A549 (cell line): Measurements from ENCODE around the gene SIGLEC7. TPM values are rescaled to one million over a fixed set of nuclear protein-coding genes. Genes with fewer than 3 reads are reported as not detected.

Experiments used
- ATAC-seq, 2 experiments: fragments of 200-7000 bp in 1 of 2; fragments of >200 bp in 1 of 2; cut with Nextera tagmentation in 1 of 2; cut with Tn5 transposase in 1 of 2; 3 replicates each; pipeline versions ENCODE4 v1.8.0 to v1.9.1; 2018 to 2020; ENCODE audit warnings: mild to moderate bottlenecking in 1 of 2, moderate library complexity in 1 of 2
- CTCF ChIA-PET: fragments of 300-600 bp; sonication (Branson Sonifier 250); formaldehyde crosslinking; extraction: SDS; loops from one replicate; lab custom pipeline; 2021; ENCODE audit warnings: antibody characterized with exemption, inconsistent platforms; lab: Yijun Ruan, JAX
- POLR2A ChIA-PET: fragments of 350-600 bp; formaldehyde crosslinking; extraction: SDS; loops from one replicate; lab custom pipeline; 2021; ENCODE audit warnings: antibody characterized with exemption, inconsistent platforms; lab: Yijun Ruan, JAX
- DNase-seq, 2 experiments: peaks; one replicate each; pipeline versions ENCODE4 v3.0.0 to v3.0.0-alpha.2; 2011 to 2016; ENCODE audit warnings: low read depth in 1 of 2, low spot score in 1 of 2
- FAIRE-seq: peaks from 2 replicates; lab custom pipeline; 2011; peaks lifted over from hg19 to GRCh38; lab: Jason Lieb, UNC
- H3K27ac ChIP-seq, 2 experiments: fragments of >200 bp; sonication (Bioruptor Twin); formaldehyde crosslinking; 3 replicates each; pipeline ENCODE4 v1.5.1; 2016 to 2017
- H3K4me1 ChIP-seq: fragments of >200 bp; sonication (Bioruptor Twin); formaldehyde crosslinking; 3 replicates; pipeline ENCODE4 v1.6.1; 2016
- H3K4me2 ChIP-seq: fragments of >200 bp; sonication (Bioruptor Twin); formaldehyde crosslinking; 3 replicates; pipeline ENCODE4 v1.6.1; 2016
- H3K4me3 ChIP-seq: fragments of >200 bp; sonication (Bioruptor Twin); formaldehyde crosslinking; 3 replicates; pipeline ENCODE4 v1.5.1; 2016
- H3K9me3 ChIP-seq: fragments of >200 bp; sonication (Bioruptor Twin); formaldehyde crosslinking; 3 replicates; pipeline ENCODE4 v1.6.1; 2016
- BCL3 ChIP-seq: fragments of >200 bp; sonication (Bioruptor Twin); formaldehyde crosslinking; IDR thresholded peaks from 3 replicates; pipeline ENCODE4 v1.6.1; 2016
- CBX2 ChIP-seq: fragments of 200-600 bp; sonication (generic); IDR thresholded peaks from 2 replicates; pipeline ENCODE4 v1.6.1; 2016; ENCODE audit warnings: low read depth, mild to moderate bottlenecking, borderline replicate concordance
- CEBPB ChIP-seq, 2 experiments: fragments of >200 bp in 1 of 2; sonication (Bioruptor Twin) in 1 of 2; formaldehyde crosslinking in 1 of 2; IDR thresholded peaks; 2 replicates each; pipeline ENCODE4 v1.6.1; 2012 to 2016
- E2F6 ChIP-seq: IDR thresholded peaks from 2 replicates; pipeline ENCODE4 v1.6.1; 2012; ENCODE audit warnings: low read depth, borderline replicate concordance
- EHMT2 ChIP-seq: fragments of 200-600 bp; sonication (generic); IDR thresholded peaks from 2 replicates; pipeline ENCODE4 v1.6.1; 2016; ENCODE audit warnings: antibody characterized with exemption, low read depth, mild to moderate bottlenecking, moderate library complexity
- ELK1 ChIP-seq: fragments of 150-350 bp; IDR thresholded peaks from 2 replicates; pipeline ENCODE4 v1.6.1; 2014; ENCODE audit warnings: low read depth, mild to moderate bottlenecking, low read length
- FOSB ChIP-seq: fragments of 250-450 bp; sonication (Bioruptor Pico); IDR thresholded peaks from 2 replicates; pipeline ENCODE4 v1.5.0; 2020; ENCODE audit warnings: mild to moderate bottlenecking, moderate library complexity
- FOSL2 ChIP-seq, 2 experiments: fragments of 450-650 bp in 1 of 2; fragments of >200 bp in 1 of 2; sonication (Bioruptor Twin) in 1 of 2; formaldehyde crosslinking; IDR thresholded peaks; 2 replicates each; pipeline versions ENCODE4 v1.5.0 to v1.6.1; 2016 to 2020; ENCODE audit warnings: mild to moderate bottlenecking in 1 of 2, moderate library complexity in 1 of 2
- FOXS1 ChIP-seq: fragments of 250-450 bp; sonication (Bioruptor Pico); IDR thresholded peaks from 2 replicates; pipeline ENCODE4 v1.5.0; 2020; ENCODE audit warnings: mild to moderate bottlenecking, moderate library complexity
- HES2 ChIP-seq: fragments of >200 bp; sonication (Bioruptor Twin); formaldehyde crosslinking; IDR thresholded peaks from 2 replicates; pipeline ENCODE4 v1.6.1; 2016
- HEYL ChIP-seq: fragments of 250-450 bp; sonication (Bioruptor Pico); IDR thresholded peaks from 2 replicates; pipeline ENCODE4 v1.8.0; 2021; ENCODE audit warnings: mild to moderate bottlenecking, moderate library complexity
- HOXB13 ChIP-seq: fragments of 250-450 bp; sonication (Bioruptor Pico); IDR thresholded peaks from 2 replicates; pipeline ENCODE4 v1.5.0; 2020; ENCODE audit warnings: low read depth, mild to moderate bottlenecking, moderate library complexity
- MYC ChIP-seq: IDR thresholded peaks from 2 replicates; pipeline ENCODE4 v1.6.1; 2012; ENCODE audit warnings: mild to moderate bottlenecking, inconsistent platforms, low read length, improper control_type of control experiment, borderline replicate concordance
- NPAS2 ChIP-seq: fragments of 250-450 bp; sonication (Bioruptor Pico); IDR thresholded peaks from 2 replicates; pipeline ENCODE4 v1.8.0; 2022; ENCODE audit warnings: mild to moderate bottlenecking, moderate library complexity, borderline replicate concordance
- RAD21 ChIP-seq, 2 experiments: fragments of >200 bp in 1 of 2; sonication (Bioruptor Twin) in 1 of 2; formaldehyde crosslinking in 1 of 2; IDR thresholded peaks in 1 of 2; conservative IDR thresholded peaks in 1 of 2; 2 replicates in 1 of 2; 3 replicates in 1 of 2; pipeline ENCODE4 v1.6.1; 2012 to 2018; ENCODE audit warnings: inconsistent platforms in 1 of 2
- RCOR1 ChIP-seq: fragments of 150-350 bp; IDR thresholded peaks from 2 replicates; pipeline ENCODE4 v1.6.1; 2014; ENCODE audit warnings: antibody characterized with exemption, low read length, low read depth
- SMC3 ChIP-seq: fragments of >200 bp; sonication (Bioruptor Twin); formaldehyde crosslinking; IDR thresholded peaks from 3 replicates; pipeline ENCODE4 v1.6.1; 2018; ENCODE audit warnings: inconsistent platforms
- SREBF2 ChIP-seq: fragments of 450-650 bp; IDR thresholded peaks from 2 replicates; pipeline ENCODE4 v1.6.1; 2014; ENCODE audit warnings: mild to moderate bottlenecking, moderate library complexity
- ZNF302 ChIP-seq: fragments of 250-450 bp; sonication (Bioruptor Pico); IDR thresholded peaks from 2 replicates; pipeline ENCODE4 v1.9.0; 2021; ENCODE audit warnings: inconsistent platforms, mild to moderate bottlenecking, moderate library complexity
- WGBS: methylation state at CpG from one replicate; pipeline ENCODE4 v1.1.6; 2017; ENCODE audit errors: missing lambda C conversion rate; 5-methylcytosine and 5-hydroxymethylcytosine counted together
- polyA plus RNA-seq, 4 experiments: library from polyadenylated mRNA; depleted of rRNA in 3 of 4; stranded (reverse); fragments of >200 nt; fragmentation: RNase III in 1 of 4; extraction: RNeasy Plus Mini Kit Qiagen cat#74134 plus additional on column Dnase treatment in 1 of 4; gene quantifications; 2 replicates in 3 of 4; 3 replicates in 1 of 4; pipeline ENCODE4 v1.2.3, GENCODE V29; 2011 to 2017
- TF ChIP-seq, protein P1 (sequence below): fragments of 200-600 bp; sonication (generic); IDR thresholded peaks from 2 replicates; pipeline ENCODE4 v1.6.1; 2016; ENCODE audit warnings: antibody characterized with exemption, mild to moderate bottlenecking, moderate library complexity

The SIGLEC7 gene
- polyA plus RNA-seq, 2 of the 4 experiments (the other 2 are of a cell fraction): not detected

- H3K4me1 ChIP-seq: no peaks in the 10 kb centered on the region
- DNase-seq (no peak), ATAC-seq (no peak), FAIRE-seq (no peak)
- ChIA-PET POLR2A (no interaction called here), CTCF (interaction anchor here (0.6 to 1.5 kb wide), 3 partner anchors 11 to 312 kb away, joined by 3 to 4 read pairs (median 3); no protein-coding TSS in a partner anchor)
- no peak overlapping the region for H3K27ac ChIP-seq
- H3K4me2 ChIP-seq: no peak overlapping the region
- no peak overlapping the region for H3K4me3 ChIP-seq
- 25% methylated on average over 1 of the region's 1 CpG for WGBS
- TF ChIP-seq FOSB: no peak
- H3K9me3 ChIP-seq: no peaks in the 10 kb centered on the region
Observed at GRCh38 chr19:51179256-51179655, 37.2 kb downstream of the SIGLEC7 start.

GRCh38 chr19:51181377-51181912 is 39.3 kb downstream of the SIGLEC7 start:
- DNase-seq: no peak

GRCh38 chr19:51181913-51182419 is 39.9 kb downstream of the SIGLEC7 start:
- POLR2A ChIA-PET: no interaction called here
- Histone ChIP-seq H3K4me1 (no peaks in the 10 kb centered on the region), H3K4me3 (no peak overlapping the region), H3K4me2 (no peak overlapping the region), H3K9me3 (no peaks in the 10 kb centered on the region), H3K27ac (no peak overlapping the region)
- FAIRE-seq (no peak), ATAC-seq (no peak), DNase-seq (no peak)
- CTCF ChIA-PET: no interaction called here
- WGBS: 82% methylated on average over 31 of the region's 31 CpGs
- TF ChIP-seq CEBPB (IDR thresholded peaks at IDR 0.05): no peak

More at GRCh38 chr19:51181377-51181912, 39.3 kb downstream of the SIGLEC7 start:
- no peaks in the 10 kb centered on the region for H3K4me1 ChIP-seq
- no peak overlapping the region for H3K4me3 ChIP-seq
- no peak overlapping the region for H3K27ac ChIP-seq
- TF ChIP-seq SMC3: no peak
- TF ChIP-seq NPAS2 (CRISPR knock-in tag): no peak
- TF ChIP-seq FOSB: no peak
- TF ChIP-seq CBX2: no peak
- no peak for TF ChIP-seq EHMT2
- TF ChIP-seq HEYL (CRISPR knock-in tag): no peak
- no peak for TF ChIP-seq E2F6
- TF ChIP-seq RCOR1: no peak
- TF ChIP-seq MYC: no peak
- no peak for TF ChIP-seq FOXS1 (CRISPR knock-in tag)
- TF ChIP-seq BCL3: no peak
- no peak for TF ChIP-seq RAD21 (conservative IDR thresholded peaks at IDR 0.05 in 1 of 2, IDR thresholded peaks at IDR 0.05 in 1 of 2)
- no peak for TF ChIP-seq HOXB13
- H3K4me2 ChIP-seq: no peak overlapping the region
- no peak for ATAC-seq
- 70% methylated on average over 26 of the region's 39 CpGs for WGBS
- no peaks in the 10 kb centered on the region for H3K9me3 ChIP-seq
- POLR2A ChIA-PET: no interaction called here
- FAIRE-seq: no peak
- CTCF ChIA-PET: no interaction called here

GRCh38 chr19:51183629-51184028 is 41.5 kb downstream of the SIGLEC7 start:
- no peaks in the 10 kb centered on the region for H3K4me1 ChIP-seq
- DNase-seq: no peak
- no peak for ATAC-seq
- H3K9me3 ChIP-seq: no peaks in the 10 kb centered on the region
- no peak overlapping the region for H3K27ac ChIP-seq
- TF ChIP-seq CEBPB (IDR thresholded peaks at IDR 0.05): no peak
- TF ChIP-seq ZNF302: no peak
- no peak for TF ChIP-seq HES2
- TF ChIP-seq, protein P1, sequence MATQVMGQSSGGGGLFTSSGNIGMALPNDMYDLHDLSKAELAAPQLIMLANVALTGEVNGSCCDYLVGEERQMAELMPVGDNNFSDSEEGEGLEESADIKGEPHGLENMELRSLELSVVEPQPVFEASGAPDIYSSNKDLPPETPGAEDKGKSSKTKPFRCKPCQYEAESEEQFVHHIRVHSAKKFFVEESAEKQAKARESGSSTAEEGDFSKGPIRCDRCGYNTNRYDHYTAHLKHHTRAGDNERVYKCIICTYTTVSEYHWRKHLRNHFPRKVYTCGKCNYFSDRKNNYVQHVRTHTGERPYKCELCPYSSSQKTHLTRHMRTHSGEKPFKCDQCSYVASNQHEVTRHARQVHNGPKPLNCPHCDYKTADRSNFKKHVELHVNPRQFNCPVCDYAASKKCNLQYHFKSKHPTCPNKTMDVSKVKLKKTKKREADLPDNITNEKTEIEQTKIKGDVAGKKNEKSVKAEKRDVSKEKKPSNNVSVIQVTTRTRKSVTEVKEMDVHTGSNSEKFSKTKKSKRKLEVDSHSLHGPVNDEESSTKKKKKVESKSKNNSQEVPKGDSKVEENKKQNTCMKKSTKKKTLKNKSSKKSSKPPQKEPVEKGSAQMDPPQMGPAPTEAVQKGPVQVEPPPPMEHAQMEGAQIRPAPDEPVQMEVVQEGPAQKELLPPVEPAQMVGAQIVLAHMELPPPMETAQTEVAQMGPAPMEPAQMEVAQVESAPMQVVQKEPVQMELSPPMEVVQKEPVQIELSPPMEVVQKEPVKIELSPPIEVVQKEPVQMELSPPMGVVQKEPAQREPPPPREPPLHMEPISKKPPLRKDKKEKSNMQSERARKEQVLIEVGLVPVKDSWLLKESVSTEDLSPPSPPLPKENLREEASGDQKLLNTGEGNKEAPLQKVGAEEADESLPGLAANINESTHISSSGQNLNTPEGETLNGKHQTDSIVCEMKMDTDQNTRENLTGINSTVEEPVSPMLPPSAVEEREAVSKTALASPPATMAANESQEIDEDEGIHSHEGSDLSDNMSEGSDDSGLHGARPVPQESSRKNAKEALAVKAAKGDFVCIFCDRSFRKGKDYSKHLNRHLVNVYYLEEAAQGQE: no peak
- no peak for TF ChIP-seq SREBF2
- TF ChIP-seq FOSL2 (IDR thresholded peaks at IDR 0.05): no peak
- no peak for TF ChIP-seq FOSL2 (CRISPR knock-in tag; IDR thresholded peaks at IDR 0.05)
- no peak for TF ChIP-seq NPAS2 (CRISPR knock-in tag)
- TF ChIP-seq ELK1: no peak
- TF ChIP-seq, all 56 proteins: peak for 0
- ChIA-PET POLR2A (no interaction called here), CTCF (no interaction called here)
- FAIRE-seq: no peak
- H3K4me2 ChIP-seq: no peak overlapping the region
- WGBS: 35% methylated on average over 8 of the region's 8 CpGs
- no peak overlapping the region for H3K4me3 ChIP-seq
